GM12892 (cell line): ENCODE data around the gene SLC32A1.

Experiments used
- POLR2A ChIP-seq: IDR thresholded peaks from 2 replicates; pipeline ENCODE4 v1.6.1; 2011; ENCODE audit warnings: low read depth, low read length, control low read depth
- POLR2AphosphoS5 ChIP-seq: IDR thresholded peaks from 2 replicates; pipeline ENCODE4 v1.6.1; 2011; ENCODE audit warnings: low read depth, low read length, control low read depth
- TAF1 ChIP-seq: IDR thresholded peaks from 2 replicates; pipeline ENCODE4 v1.6.1; 2011; ENCODE audit warnings: low read depth, mild to moderate bottlenecking, control low read depth, low read length, borderline replicate concordance

- TF ChIP-seq POLR2AphosphoS5 (no peak), POLR2A (no peak), TAF1 (no peak)
Measured at GRCh38 chr20:38714308-38714707, 10.0 kb upstream of the SLC32A1 start.
